ENCODE data around the gene KREMEN1.
"Not testable (repeated sequence)": the region's sequence is repeated elsewhere in the genome, so short reads cannot be mapped to it uniquely, and the experiment has no call there.

The KREMEN1 gene

DNA sequence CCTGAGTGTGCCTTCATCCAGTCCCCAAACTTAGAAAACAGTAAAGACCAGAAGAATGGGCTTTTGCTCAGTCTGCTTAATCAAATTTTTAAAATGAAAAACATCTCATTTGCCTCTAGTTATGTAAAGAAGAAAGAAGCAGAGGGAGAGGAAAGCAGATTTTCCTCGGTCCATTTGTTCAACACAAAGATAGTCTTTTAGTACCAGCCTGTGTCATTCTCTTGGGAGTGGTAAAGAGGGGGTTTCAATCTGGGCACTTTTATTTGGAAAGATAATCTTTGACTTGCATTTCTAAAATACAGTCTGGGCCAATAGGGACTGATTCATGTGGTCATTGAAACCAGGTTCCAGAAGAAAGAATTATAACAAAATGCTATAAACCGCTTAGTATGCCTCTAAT, 29.5 kb downstream of the KREMEN1 start:
- DNase-seq (ENCODE audit: low read depth in 1 of 2, low spot score in 1 of 2), result no peak

GRCh38 chr22:29103121-29103520, 30.3 kb downstream of the KREMEN1 start:
- DNase-seq (ENCODE audit: low read depth in 1 of 2, low spot score in 1 of 2), result no peak

- no peak for DNase-seq (ENCODE audit: low read depth in 1 of 2, low spot score in 1 of 2)
Measured at GRCh38 chr22:29105468-29105867, 32.6 kb downstream of the KREMEN1 start.

GRCh38 chr22:29106839-29107238, 34.0 kb downstream of the KREMEN1 start:
- DNase-seq (ENCODE audit: low read depth in 1 of 2, low spot score in 1 of 2), result no peak

DNA sequence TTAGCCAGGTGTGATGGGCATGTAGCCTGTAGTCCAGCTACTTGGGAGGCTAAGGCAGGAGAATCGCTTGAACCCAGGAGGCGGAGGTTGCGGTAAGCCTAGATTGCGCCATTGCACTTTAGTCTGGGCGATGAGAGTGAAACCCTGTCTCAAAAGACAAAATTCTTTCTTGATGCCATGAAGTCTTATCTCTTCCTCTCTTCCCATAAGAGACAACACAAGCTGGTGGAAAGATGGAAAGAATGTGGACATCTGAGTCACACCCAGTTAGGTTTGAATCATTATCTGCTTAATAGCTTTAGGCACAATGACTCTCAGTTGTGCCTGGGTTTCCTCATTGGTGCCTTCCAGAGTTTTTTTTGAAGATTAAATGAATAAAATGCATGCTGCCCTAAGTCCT, 35.3 kb downstream of the KREMEN1 start:
- no peak for DNase-seq (ENCODE audit: low read depth in 1 of 2, low spot score in 1 of 2)

GRCh38 chr22:29109822-29110221, 37.0 kb downstream of the KREMEN1 start:
- no peak for DNase-seq (ENCODE audit: low read depth in 1 of 2, low spot score in 1 of 2)

DNA sequence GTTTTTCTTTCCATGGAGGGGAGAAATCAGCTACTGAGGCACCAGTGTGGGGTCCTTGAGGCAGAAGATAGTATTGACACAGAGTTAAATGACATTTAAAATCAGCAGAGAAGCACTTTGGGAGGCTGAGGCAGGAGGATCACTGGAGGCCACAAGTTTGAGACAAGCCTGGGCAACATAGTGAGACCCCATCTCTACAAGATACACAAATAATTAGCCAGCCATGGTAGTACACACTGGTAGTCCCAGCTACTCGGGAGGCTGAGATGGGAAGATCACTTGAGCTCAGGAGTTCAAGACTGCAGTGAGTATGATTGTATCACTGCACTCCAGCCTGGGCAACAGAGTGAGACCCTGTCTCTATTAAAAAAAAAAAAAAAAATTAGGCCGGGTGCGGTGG, 38.1 kb downstream of the KREMEN1 start:
- no peak for DNase-seq (ENCODE audit: low read depth in 1 of 2, low spot score in 1 of 2)

DNA sequence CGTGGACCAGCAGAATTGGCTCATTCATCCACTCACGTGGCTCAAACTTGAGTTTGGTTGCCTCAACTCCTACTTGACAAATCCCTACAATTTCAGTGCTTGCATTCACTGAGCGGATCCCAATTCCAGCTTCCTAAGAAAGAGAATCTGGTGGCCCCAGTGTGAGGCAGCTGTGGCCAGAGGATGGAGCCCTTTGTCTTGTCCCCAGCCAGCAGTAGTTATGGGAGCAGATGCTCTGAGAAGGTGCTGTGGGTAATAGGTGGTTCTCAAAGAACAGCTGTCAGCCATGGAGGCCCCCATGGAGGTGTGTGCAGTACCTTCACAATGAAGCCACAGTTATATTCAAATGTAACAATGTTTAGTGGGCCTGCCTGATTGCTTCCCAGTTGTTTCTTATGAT, 39.3 kb downstream of the KREMEN1 start:
- DNase-seq (ENCODE audit: low read depth in 1 of 2, low spot score in 1 of 2), result no peak

- DNase-seq (ENCODE audit: low read depth in 1 of 2, low spot score in 1 of 2), result no peak
Measured at GRCh38 chr22:29112681-29113080, 39.8 kb downstream of the KREMEN1 start.

- DNase-seq (ENCODE audit: low read depth in 1 of 2, low spot score in 1 of 2), result no peak
Measured at GRCh38 chr22:29113319-29113718, 40.5 kb downstream of the KREMEN1 start.

- no peak for DNase-seq (ENCODE audit: low read depth in 1 of 2, low spot score in 1 of 2)
Measured at GRCh38 chr22:29114392-29114791, 41.6 kb downstream of the KREMEN1 start.

GRCh38 chr22:29115682-29116288, 43.0 kb downstream of the KREMEN1 start:
- DNase-seq (ENCODE audit: low read depth in 1 of 2, low spot score in 1 of 2), result no peak

DNA sequence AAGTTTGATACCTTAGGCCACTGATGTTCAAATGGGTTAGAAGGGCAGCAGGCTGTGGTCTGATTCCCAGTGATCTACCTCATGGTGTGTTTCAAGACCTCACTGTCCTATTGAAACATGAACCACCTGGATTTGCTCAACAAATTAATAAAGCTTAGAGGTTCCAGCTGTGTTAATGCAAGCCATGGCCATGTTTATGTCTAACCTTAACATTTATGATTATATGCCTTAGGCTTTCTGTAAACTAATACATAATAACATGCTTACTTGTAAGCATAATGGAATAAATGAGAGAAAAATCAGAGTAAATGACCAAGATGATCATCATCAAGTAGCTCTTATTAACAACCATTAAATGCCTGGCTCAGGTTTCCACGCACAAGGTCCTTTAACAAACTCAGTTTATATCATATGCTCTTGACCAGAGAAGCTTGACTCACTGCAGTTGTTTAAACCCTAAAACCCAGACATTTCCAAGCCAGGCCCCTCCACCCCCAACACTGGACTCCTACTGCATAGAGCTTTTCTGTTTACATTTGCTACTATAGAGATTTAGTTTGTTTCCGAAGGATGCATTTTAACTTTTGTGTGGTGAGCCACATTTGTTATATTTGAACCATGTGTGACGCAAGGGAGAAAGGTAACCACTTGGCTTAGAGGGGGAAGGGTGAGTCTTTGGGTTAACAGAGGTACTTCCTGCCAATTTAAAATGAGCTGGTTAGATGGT, 43.7 kb downstream of the KREMEN1 start:
- DNase-seq (ENCODE audit: low read depth in 1 of 2, low spot score in 1 of 2), result no peak

DNA sequence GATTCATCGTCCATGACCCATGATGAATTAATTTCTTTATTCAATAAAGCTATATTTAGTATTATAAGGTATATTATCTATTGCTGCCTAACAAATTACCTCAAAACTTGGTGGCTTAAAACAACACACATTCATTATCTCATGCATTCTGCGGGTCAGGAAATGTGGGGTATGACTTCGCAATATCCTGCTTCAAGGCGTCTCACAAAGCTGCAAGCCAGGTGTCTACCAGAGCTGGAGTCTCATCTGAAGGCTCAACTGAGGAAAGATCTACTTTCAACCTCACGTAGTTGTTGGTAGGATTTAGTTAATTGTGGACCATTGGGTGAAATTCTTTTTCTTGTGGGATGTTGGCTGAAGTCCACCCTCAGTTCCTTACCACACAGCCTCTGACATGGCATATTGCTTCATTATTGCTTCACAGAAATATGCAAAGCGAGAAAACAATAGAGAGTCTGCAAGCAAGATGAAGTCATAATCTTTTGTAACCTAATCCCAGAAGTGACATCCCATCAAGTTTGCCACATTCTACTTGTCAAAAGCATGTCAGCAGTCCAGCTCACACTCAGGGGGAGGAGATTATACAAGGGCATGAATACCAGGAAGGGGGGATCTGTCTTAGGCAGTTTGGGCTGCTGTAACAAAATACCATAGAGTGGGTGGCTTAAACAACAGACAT, 45.1 kb downstream of the KREMEN1 start:
- no peak for DNase-seq (ENCODE audit: low read depth in 1 of 2, low spot score in 1 of 2)

GRCh38 chr22:29120098-29120912, 47.5 kb downstream of the KREMEN1 start:
- DNase-seq (ENCODE audit: low read depth in 1 of 2, low spot score in 1 of 2), result not testable (repeated sequence)

- DNase-seq (ENCODE audit: low read depth in 1 of 2, low spot score in 1 of 2), result no peak
Measured at GRCh38 chr22:29121124-29121523, 48.3 kb downstream of the KREMEN1 start.

DNA sequence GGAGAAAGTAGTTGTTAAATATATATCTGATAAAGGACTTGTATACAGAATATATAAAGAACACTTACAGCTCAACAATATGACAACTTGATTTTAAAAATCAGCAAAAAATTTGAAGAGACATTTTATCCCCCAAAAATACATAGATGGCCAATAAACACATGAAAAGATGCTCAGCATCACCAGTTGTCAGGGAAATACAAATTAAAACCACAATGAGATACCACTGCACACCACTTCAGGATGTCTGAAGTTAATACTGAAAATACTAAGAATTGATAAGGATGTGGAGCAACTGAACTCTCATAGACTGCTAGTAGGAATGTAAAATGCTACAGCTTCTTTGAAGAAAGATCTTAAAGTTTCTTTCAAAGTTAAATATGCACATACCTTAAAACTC, 49.2 kb downstream of the KREMEN1 start:
- DNase-seq (ENCODE audit: low read depth in 1 of 2, low spot score in 1 of 2), result no peak

- no peak for DNase-seq (ENCODE audit: low read depth in 1 of 2, low spot score in 1 of 2)
Measured at GRCh38 chr22:29124777-29125442, 52.1 kb downstream of the KREMEN1 start.

GRCh38 chr22:29125443-29125778, 52.6 kb downstream of the KREMEN1 start:
- no peak for DNase-seq (ENCODE audit: low read depth in 1 of 2, low spot score in 1 of 2)

DNA sequence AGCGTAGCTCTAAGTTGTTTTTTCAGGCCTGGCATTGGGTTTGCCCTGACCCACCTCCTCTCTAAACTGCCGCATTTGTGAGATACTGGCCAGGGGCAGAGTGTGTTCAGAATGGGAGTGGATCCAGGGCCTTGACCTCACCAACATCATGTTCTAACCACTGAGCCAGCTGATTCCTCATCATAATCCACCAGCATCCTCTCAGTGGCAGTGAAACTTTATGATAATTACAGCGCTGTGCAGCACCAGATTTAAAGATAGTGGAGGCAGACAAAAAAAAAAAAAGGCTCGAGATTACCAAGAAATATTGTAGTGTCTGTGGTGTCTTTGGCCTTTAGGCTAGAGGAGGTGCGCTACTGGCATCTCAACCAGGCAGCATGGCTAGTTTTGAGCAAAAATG, 53.0 kb downstream of the KREMEN1 start:
- DNase-seq (ENCODE audit: low read depth in 1 of 2, low spot score in 1 of 2), result no peak
